GM12865 (cell line): Measurements from ENCODE around the gene MYH11.
"Not testable (repeated sequence)": the region's sequence is repeated elsewhere in the genome, so short reads cannot be mapped to it uniquely, and the experiment has no call there.

Experiments used
- DNase-seq: peaks from one replicate; pipeline ENCODE4 v3.0.0; 2010; ENCODE audit warnings: low read depth
- H3K4me3 ChIP-seq: 2 replicates; pipeline ENCODE4 v1.5.1; 2011; ENCODE audit warnings: mild to moderate bottlenecking, low read depth, low read length, control low read depth
- CTCF ChIP-seq: IDR thresholded peaks from 2 replicates; pipeline ENCODE4 v1.5.1; 2011; ENCODE audit warnings: low read length, control low read depth, low read depth, inconsistent platforms; ENCODE audit not compliant: insufficient read depth; ENCODE audit errors: missing control alignments

The MYH11 gene

GRCh38 chr16:15811481-15812400, 45.1 kb downstream of the MYH11 start:
- TF ChIP-seq CTCF = no peak
- no peak for DNase-seq
- H3K4me3 ChIP-seq = no peak overlapping the region

- DNase-seq = no peak
- TF ChIP-seq CTCF = no peak
- no peak overlapping the region for H3K4me3 ChIP-seq
These were observed 45.9 kb downstream of the MYH11 start for GRCh38 chr16:15810949-15811348.

GRCh38 chr16:15810411-15810810, 46.4 kb downstream of the MYH11 start:
- no peak for TF ChIP-seq CTCF
- H3K4me3 ChIP-seq = no peak overlapping the region
- no peak for DNase-seq

GRCh38 chr16:15809297-15809696, 47.5 kb downstream of the MYH11 start:
- not testable (repeated sequence) for H3K4me3 ChIP-seq, DNase-seq

GRCh38 chr16:15808071-15808470, 48.8 kb downstream of the MYH11 start:
- TF ChIP-seq CTCF = no peak
- DNase-seq = no peak
- H3K4me3 ChIP-seq = no peak overlapping the region

- no peak for DNase-seq
- no peak overlapping the region for H3K4me3 ChIP-seq
- TF ChIP-seq CTCF = no peak
These were observed 49.2 kb downstream of the MYH11 start for GRCh38 chr16:15807603-15808009.

- TF ChIP-seq CTCF = no peak
- no peak for DNase-seq
- no peak overlapping the region for H3K4me3 ChIP-seq
These were observed 53.2 kb downstream of the MYH11 start for GRCh38 chr16:15803618-15804017.
